GM10266 (cell line): ENCODE measurements around the gene WRAP73.

Experiments
- DNase-seq: peaks from one replicate; pipeline ENCODE4 v3.0.0; 2012; ENCODE audit errors: extremely low spot score
- TF ChIP-seq, protein P1 (sequence below): IDR thresholded peaks from 2 replicates; pipeline ENCODE4 v1.5.1; 2012; ENCODE audit warnings: mild to moderate bottlenecking, low read depth; ENCODE audit not compliant: control insufficient read depth, insufficient read depth; ENCODE audit errors: missing control alignments

WRAP73 gene

DNA sequence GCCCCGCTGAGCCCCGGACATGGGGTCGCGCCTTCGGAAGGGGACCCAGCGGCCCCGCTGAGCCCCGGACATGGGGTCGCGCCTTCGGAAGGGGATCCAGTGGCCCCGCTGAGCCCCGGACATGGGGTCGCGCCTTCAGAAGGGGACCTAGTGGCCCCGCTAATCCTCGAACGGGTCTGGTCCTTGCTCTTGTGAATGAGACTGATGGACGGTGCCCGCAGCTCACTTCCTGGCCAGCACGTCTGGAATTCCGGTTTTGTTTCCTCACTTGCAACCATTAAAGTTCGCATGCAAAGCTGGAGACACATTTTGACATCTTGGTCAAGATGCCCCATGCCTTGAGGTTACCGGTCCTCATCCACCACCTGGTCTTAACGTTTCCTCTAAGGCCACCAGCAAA lies 5.6 kb downstream of the WRAP73 start:
- DNase-seq, result no peak
- TF ChIP-seq, protein P1, sequence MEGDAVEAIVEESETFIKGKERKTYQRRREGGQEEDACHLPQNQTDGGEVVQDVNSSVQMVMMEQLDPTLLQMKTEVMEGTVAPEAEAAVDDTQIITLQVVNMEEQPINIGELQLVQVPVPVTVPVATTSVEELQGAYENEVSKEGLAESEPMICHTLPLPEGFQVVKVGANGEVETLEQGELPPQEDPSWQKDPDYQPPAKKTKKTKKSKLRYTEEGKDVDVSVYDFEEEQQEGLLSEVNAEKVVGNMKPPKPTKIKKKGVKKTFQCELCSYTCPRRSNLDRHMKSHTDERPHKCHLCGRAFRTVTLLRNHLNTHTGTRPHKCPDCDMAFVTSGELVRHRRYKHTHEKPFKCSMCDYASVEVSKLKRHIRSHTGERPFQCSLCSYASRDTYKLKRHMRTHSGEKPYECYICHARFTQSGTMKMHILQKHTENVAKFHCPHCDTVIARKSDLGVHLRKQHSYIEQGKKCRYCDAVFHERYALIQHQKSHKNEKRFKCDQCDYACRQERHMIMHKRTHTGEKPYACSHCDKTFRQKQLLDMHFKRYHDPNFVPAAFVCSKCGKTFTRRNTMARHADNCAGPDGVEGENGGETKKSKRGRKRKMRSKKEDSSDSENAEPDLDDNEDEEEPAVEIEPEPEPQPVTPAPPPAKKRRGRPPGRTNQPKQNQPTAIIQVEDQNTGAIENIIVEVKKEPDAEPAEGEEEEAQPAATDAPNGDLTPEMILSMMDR, result no peak

DNA sequence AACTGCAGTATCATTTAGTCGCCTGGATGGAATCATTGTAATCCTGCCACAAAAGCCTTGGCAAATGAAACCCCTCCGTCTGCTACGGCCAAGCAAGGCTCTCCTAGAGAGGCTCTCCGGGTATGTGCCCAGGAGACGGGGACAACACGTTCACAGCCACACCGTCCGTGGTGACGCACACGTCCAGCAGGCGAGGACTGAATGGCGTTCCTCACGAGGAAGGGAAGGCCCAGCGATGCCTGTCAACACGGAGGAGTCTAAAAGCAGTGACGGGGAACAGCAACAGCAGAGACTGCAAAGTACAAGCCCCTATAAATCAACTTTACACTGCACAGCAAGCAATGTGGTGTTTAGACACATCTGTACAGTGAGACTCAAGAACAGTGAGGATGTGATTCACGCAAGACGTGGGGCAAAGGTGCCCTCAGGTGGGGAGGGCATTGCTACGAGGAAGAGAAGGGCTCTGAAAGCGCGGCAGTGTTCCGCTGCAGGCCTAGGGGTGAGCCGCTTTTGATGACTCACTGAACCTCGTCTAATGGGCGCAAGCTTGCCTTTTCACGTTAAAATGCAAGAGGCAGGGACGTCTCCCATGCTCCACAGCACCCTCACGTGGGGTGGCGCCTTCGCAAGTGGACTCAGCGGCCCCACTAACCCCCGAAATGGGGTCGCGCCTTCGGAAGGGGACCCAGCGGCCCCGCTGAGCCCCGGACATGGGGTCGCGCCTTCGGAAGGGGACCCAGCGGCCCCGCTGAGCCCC lies 6.8 kb downstream of the WRAP73 start:
- TF ChIP-seq, protein P1, result no peak
- DNase-seq, result no peak

DNA sequence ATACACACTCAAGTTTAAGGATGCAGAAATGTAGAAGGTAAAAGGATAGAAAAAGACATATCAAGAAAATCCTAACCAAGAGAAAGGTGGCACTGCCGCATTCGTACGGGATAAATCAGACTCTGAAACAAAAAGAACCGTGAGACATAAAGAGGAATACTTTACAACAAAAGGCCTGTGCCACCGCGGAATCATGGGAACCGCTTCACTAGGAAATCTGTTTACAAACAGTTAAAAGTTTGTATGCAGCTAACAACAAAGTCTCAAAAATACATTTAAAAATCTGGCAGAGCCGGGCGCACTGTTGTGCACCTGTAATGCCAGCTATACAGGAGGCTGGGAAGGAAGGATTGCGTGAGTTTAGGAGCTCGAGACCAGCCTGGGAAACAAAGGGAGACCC lies 8.1 kb downstream of the WRAP73 start:
- TF ChIP-seq, protein P1, result no peak
- no peak for DNase-seq

DNA sequence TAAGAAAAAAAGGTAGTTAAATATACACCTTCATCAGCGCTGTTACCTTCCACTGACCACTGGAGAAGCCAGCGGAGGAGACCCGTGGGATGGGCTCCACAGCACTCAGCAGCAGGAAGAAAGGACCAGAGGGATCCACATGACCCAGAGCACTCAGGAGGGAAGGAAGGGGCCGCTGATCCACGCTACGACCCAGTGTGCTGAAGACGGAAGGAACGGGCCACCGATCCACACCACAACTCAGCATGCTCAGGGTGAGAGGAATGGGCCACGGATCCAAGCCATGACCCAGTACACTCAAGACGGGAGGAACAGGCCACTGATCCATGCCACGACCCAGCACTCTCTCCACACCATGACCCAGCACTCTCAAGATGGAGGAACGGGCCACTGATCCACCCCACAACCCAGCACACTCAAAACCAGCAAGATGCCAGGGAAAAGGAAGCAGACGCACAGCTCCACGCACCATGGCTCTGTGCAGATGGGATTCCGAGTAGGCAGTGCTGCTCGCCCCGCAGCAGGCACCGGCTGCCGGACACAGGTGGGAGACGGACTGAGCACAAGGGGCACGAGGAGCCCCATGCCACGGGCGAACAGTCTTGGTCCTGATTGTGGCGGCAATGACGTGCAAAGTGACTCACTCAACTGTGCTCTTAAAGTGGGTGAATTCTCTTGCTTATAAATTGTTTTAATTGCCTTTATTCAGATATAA lies 8.7 kb downstream of the WRAP73 start:
- DNase-seq, result no peak
- TF ChIP-seq, protein P1, result no peak

DNA sequence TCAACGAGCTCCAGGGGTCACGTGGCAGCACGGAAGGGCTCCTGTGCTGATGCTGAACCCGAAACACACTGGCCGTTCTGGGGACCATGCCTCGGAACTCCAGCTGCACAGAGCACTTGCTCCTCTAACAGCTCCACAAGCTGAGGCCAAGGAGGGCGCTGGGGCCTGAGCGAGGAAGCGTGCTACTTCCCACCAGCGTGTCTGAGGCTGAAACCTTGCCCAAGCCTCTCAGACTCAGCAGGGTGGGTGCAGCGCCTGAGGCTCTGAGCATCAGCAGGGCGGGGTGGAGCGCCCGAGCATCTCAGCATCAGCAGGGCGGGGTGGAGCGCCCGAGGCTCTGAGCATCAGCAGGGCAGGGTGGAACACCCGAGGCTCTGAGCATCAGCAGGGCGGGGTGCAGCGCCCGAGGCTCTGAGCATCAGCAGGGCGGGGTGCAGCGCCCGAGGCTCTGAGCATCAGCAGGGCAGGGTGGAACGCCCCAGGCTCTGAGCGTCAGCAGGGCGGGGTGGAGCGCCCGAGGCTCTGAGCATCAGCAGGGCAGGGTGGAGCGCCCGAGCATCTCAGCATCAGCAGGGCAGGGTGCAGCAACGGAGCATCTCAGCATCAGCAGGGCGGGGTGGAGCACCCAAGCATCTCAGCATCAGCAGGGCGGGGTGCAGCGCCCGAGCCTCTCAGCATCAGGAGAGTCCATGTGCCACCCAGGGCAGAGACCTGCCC lies 9.6 kb downstream of the WRAP73 start:
- DNase-seq, result no peak

DNA sequence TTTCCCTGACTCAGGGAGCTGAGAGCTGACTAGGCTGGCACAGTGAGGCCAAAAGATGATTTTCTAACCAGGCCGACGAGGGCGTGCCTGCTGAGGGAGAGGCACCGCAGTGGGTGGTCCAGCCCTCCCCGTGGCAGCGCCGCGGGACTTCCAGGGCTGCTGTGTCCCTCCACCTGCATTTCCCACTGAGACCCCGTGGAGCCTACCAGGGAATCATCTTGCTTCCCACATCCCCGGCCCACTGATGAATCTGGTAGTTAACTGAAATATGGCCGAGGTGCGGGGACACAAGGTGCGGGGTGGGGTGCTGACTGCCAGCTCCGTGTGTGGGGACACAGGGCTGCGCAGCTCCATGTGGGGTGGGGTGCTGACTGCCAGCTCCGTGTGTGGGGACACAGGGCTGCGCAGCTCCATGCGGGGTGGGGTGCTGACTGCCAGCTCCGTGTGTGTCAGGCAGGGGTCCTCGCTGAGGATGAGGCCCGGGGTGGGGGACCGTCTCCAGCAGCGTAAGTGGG lies 10.4 kb downstream of the WRAP73 start:
- TF ChIP-seq, protein P1, result no peak
- no peak for DNase-seq

More for the DNA sequence above, 9.6 kb downstream of the WRAP73 start:
- TF ChIP-seq, protein P1, result no peak
